ENCODE results near the gene ZNF768.

- TF ChIP-seq CTCF (conservative IDR thresholded peaks at IDR 0.05; ENCODE audit: low read length), result no peak
- TF ChIP-seq EZH2phosphoT487 (IDR thresholded peaks at IDR 0.05; ENCODE audit: borderline replicate concordance, low read depth, low read length), result no peak
These were observed 48.3 kb upstream of the ZNF768 start for GRCh38 chr16:30574678-30575077.

Data from OCI-LY7 (cell line).